GM10266 (cell line): ENCODE results near the gene FKBP11.

Source experiments
- DNase-seq: peaks from one replicate; pipeline ENCODE4 v3.0.0; 2012; ENCODE audit errors: extremely low spot score
- CTCF ChIP-seq: IDR thresholded peaks from 2 replicates; pipeline ENCODE4 v1.5.1; 2012; ENCODE audit warnings: mild to moderate bottlenecking, low read depth; ENCODE audit not compliant: control insufficient read depth, insufficient read depth; ENCODE audit errors: missing control alignments

FKBP11 gene

GRCh38 chr12:48940181-48940580 lies 14.9 kb upstream of the FKBP11 start:
- no peak for TF ChIP-seq CTCF
- DNase-seq = no peak

- TF ChIP-seq CTCF = no peak
- no peak for DNase-seq
Observed at GRCh38 chr12:48938805-48939204, 13.5 kb upstream of the FKBP11 start.

- no peak for DNase-seq
- peak; percentile 18 for TF ChIP-seq CTCF
Observed at GRCh38 chr12:48937170-48937569, 11.9 kb upstream of the FKBP11 start.

GRCh38 chr12:48936379-48936979 lies 11.2 kb upstream of the FKBP11 start:
- peak; percentile 88 for TF ChIP-seq CTCF
- DNase-seq = peak; percentile 79

- DNase-seq = no peak
- TF ChIP-seq CTCF = peak; percentile 42
Observed at GRCh38 chr12:48934312-48934706, 9.0 kb upstream of the FKBP11 start.

GRCh38 chr12:48933664-48934311 lies 8.5 kb upstream of the FKBP11 start:
- DNase-seq = no peak
- TF ChIP-seq CTCF = no peak

- no peak for TF ChIP-seq CTCF
- DNase-seq = no peak
Observed at GRCh38 chr12:48932878-48933277, 7.6 kb upstream of the FKBP11 start.
